K562 (cell line): ENCODE measurements around the gene HOTAIR. TPM values are rescaled to one million over a fixed set of nuclear protein-coding genes. Genes with fewer than 3 reads are reported as not detected.

ENCODE experiments used
- ARID4B ChIP-seq: sonication (generic); formaldehyde crosslinking; IDR thresholded peaks from 2 replicates; pipeline ENCODE4 v1.8.0; 2022; ENCODE audit warnings: mild to moderate bottlenecking, missing genetic modification reagents
- C11orf30 ChIP-seq: fragments of 450-650 bp; IDR thresholded peaks from 2 replicates; pipeline ENCODE4 v1.6.1; 2016; ENCODE audit warnings: low read depth, mild to moderate bottlenecking
- CUX1 ChIP-seq: fragments of 200-800 bp; sonication (Bioruptor generic); IDR thresholded peaks from 2 replicates; pipeline ENCODE4 v1.6.1; 2016; ENCODE audit warnings: missing genetic modification characterization, missing compliant biosample characterization
- DDX20 ChIP-seq: fragments of 450-650 bp; IDR thresholded peaks from 2 replicates; pipeline ENCODE4 v1.6.1; 2016; ENCODE audit warnings: missing genetic modification characterization, low read depth, mild to moderate bottlenecking, missing compliant biosample characterization, moderate library complexity
- ERF ChIP-seq: fragments of 450-650 bp; formaldehyde crosslinking; IDR thresholded peaks from 2 replicates; pipeline ENCODE4 v1.4.0; 2020; ENCODE audit warnings: mild to moderate bottlenecking, mixed read lengths
- FOXA1 ChIP-seq: fragments of 450-650 bp; IDR thresholded peaks from 2 replicates; pipeline ENCODE4 v1.6.1; 2016; ENCODE audit warnings: mild to moderate bottlenecking, borderline replicate concordance
- GATA2 ChIP-seq: sonication (generic); formaldehyde crosslinking; IDR thresholded peaks from 2 replicates; pipeline ENCODE4 v1.4.0; 2020; ENCODE audit warnings: mild to moderate bottlenecking, missing genetic modification reagents
- IRF2 ChIP-seq: sonication (generic); formaldehyde crosslinking; IDR thresholded peaks from 2 replicates; pipeline ENCODE4 v1.8.1; 2022; ENCODE audit warnings: mild to moderate bottlenecking, missing genetic modification reagents
- NCOA2 ChIP-seq, 2 experiments: fragments of 450-650 bp; IDR thresholded peaks; 2 replicates each; pipeline ENCODE4 v1.6.1; 2018; ENCODE audit warnings: mild to moderate bottlenecking in 2 of 2, moderate library complexity in 1 of 2; ENCODE audit not compliant: partially characterized antibody in 2 of 2
- POLR2AphosphoS5 ChIP-seq: IDR thresholded peaks from 2 replicates; pipeline ENCODE4 v1.6.1; 2011; ENCODE audit warnings: mild to moderate bottlenecking, low read depth, low read length, moderate library complexity; ENCODE audit not compliant: control insufficient read depth, insufficient read depth
- TBP ChIP-seq: optimal IDR thresholded peaks from 2 replicates; pipeline ENCODE3; 2011; ENCODE audit warnings: low read depth, low read length, improper control_type of control experiment
- USF2 ChIP-seq: sonication (generic); formaldehyde crosslinking; IDR thresholded peaks from 2 replicates; pipeline ENCODE4 v1.5.0; 2020; ENCODE audit warnings: missing genetic modification reagents
- XRCC4 ChIP-seq: IDR thresholded peaks from one replicate; pipeline ENCODE4 v1.6.1; 2011; ENCODE audit not compliant: insufficient read depth, insufficient read length; ENCODE audit errors: extremely low read depth
- ZC3H11A ChIP-seq: IDR thresholded peaks from 2 replicates; pipeline ENCODE4 v1.6.1; 2012; ENCODE audit warnings: low read depth, low read length, improper control_type of control experiment
- ZNF175 ChIP-seq: fragments of 200-800 bp; sonication (Bioruptor generic); IDR thresholded peaks from 2 replicates; pipeline ENCODE4 v1.6.1; 2016; ENCODE audit warnings: low read depth, mild to moderate bottlenecking, missing genetic modification characterization, missing compliant biosample characterization
- ZNF699 ChIP-seq: fragments of 250-450 bp; sonication (Bioruptor Pico); IDR thresholded peaks from 2 replicates; pipeline ENCODE4 v1.8.0; 2021; ENCODE audit warnings: mild to moderate bottlenecking, moderate library complexity; ENCODE audit not compliant: insufficient replicate concordance
- polyA plus RNA-seq, 8 experiments: library from polyadenylated mRNA; depleted of rRNA in 4 of 8; stranded (reverse) in 5 of 8; unstranded in 3 of 8; fragments of >200 nt; fragmentation: Nextera tagmentation in 2 of 8; fragmentation: Illumina TruSeq in 1 of 8; extraction: Ambion mirVana in 2 of 8; extraction: Trizol in 1 of 8; gene quantifications; 2 replicates each; pipeline versions ENCODE4 v1.2.1 to v1.2.3, GENCODE V29; 2011 to 2014; ENCODE audit warnings: inconsistent platforms in 1 of 8, missing spikeins in 1 of 8
- total RNA-seq, 7 experiments: library from RNA; depleted of rRNA in 6 of 7; stranded (reverse); fragments of >200 nt in 6 of 7; fragmentation: Illumina TruSeq in 2 of 7; extraction: Trizol in 2 of 7; gene quantifications; 2 replicates each; pipeline versions ENCODE4 v1.2.1 to v1.2.3, GENCODE V29; 2011 to 2021; ENCODE audit warnings: low replicate concordance in 1 of 7

Gene HOTAIR
- total and polyA plus RNA-seq, 9 of the 15 experiments (the other 6 are each of a cell fraction or from before 2014, with no cell fraction given): 0.04 TPM; not detected in 8

- TF ChIP-seq FOXA1 (no peak), DDX20 (tag) (no peak), XRCC4 (no peak), NCOA2 (IDR thresholded peaks at IDR 0.05; ENCODE audit: partially characterized antibody in 2 of 2) (no peak), IRF2 (CRISPR knock-in tag) (no peak), ZNF175 (CRISPR knock-in tag) (no peak), ZNF699 (no peak), C11orf30 (no peak), CUX1 (no peak), POLR2AphosphoS5 (no peak), ARID4B (CRISPR knock-in tag) (0 out of 2 replicates have a peak, but pooled peaks have one; percentile 9), GATA2 (no peak), ZC3H11A (no peak), ERF (0 out of 2 replicates have a peak, but pooled peaks have one; percentile 57), TBP (no peak), USF2 (CRISPR knock-in tag) (no peak)
These were observed 19.7 kb upstream of the HOTAIR start (continued) for GRCh38 chr12:53994264-53995001.
